SK-N-SH (cell line): ENCODE results near the gene HIPK1. TPM values are rescaled to one million over a fixed set of nuclear protein-coding genes. Genes with fewer than 3 reads are reported as not detected.

ENCODE experiments used
- CTCF ChIA-PET: fragments of 300-600, 350-600 bp; formaldehyde crosslinking; extraction: SDS; loops from one replicate; lab custom pipeline; 2021; lab: Yijun Ruan, JAX
- POLR2A ChIA-PET: fragments of 350-600 bp; sonication (Branson Sonifier 250); formaldehyde crosslinking; extraction: SDS; loops from one replicate; lab custom pipeline; 2020; ENCODE audit warnings: antibody characterized with exemption, inconsistent platforms; lab: Yijun Ruan, JAX
- DNase-seq: peaks from one replicate; pipeline ENCODE4 v3.0.0; 2012
- H2AFZ ChIP-seq: fragments of 200-600 bp; sonication (generic); 2 replicates; pipeline ENCODE4 v1.8.1; 2016; ENCODE audit warnings: antibody characterized with exemption, mild to moderate bottlenecking, low read depth
- H3F3A ChIP-seq: fragments of 200-600 bp; sonication (generic); replicated peaks from 2 replicates; pipeline ENCODE3; 2016; ENCODE audit warnings: antibody characterized with exemption, mild to moderate bottlenecking; ENCODE audit not compliant: insufficient read depth
- H3K27ac ChIP-seq, 2 experiments: fragments of 200-500 bp in 1 of 2; fragments of 200-600 bp in 1 of 2; sonication (Bioruptor generic) in 1 of 2; sonication (generic), shearing (Covaris generic) in 1 of 2; 2 replicates each; pipeline versions ENCODE4 v1.5.1 to v1.6.1; 2014 to 2016; ENCODE audit warnings: low read depth in 2 of 2, inconsistent platforms in 1 of 2, low read length in 1 of 2, mild to moderate bottlenecking in 1 of 2, mixed read lengths in 1 of 2
- H3K27me3 ChIP-seq: fragments of 200-600 bp; sonication (generic), shearing (Covaris generic); 2 replicates; pipeline ENCODE4 v1.6.1; 2016; ENCODE audit warnings: mixed run types; ENCODE audit not compliant: insufficient read depth
- H3K36me3 ChIP-seq, 2 experiments: fragments of 200-500 bp in 1 of 2; fragments of 200-600 bp in 1 of 2; sonication (Bioruptor generic) in 1 of 2; sonication (generic) in 1 of 2; replicated peaks in 1 of 2; 2 replicates each; pipeline versions ENCODE3 to v1.5.1; 2014 to 2016; ENCODE audit warnings: low read length in 1 of 2, mild to moderate bottlenecking in 1 of 2; ENCODE audit not compliant: insufficient read depth in 2 of 2, control insufficient read depth in 1 of 2
- H3K4me1 ChIP-seq, 2 experiments: fragments of 200-500 bp in 1 of 2; fragments of 200-600 bp in 1 of 2; sonication (Bioruptor generic) in 1 of 2; sonication (generic), shearing (Covaris generic) in 1 of 2; 2 replicates each; pipeline versions ENCODE4 v1.5.1 to v1.6.1; 2014 to 2016; ENCODE audit warnings: low read depth in 1 of 2, low read length in 1 of 2, mixed run types in 1 of 2; ENCODE audit not compliant: insufficient read depth in 2 of 2, control insufficient read depth in 1 of 2
- H3K4me2 ChIP-seq: fragments of 200-600 bp; sonication (generic), shearing (Covaris generic); 2 replicates; pipeline ENCODE4 v1.6.1; 2017; ENCODE audit warnings: mixed run types
- H3K4me3 ChIP-seq, 2 experiments: fragments of 200-500 bp in 1 of 2; fragments of 200-600 bp in 1 of 2; sonication (Bioruptor generic) in 1 of 2; sonication (generic), shearing (Covaris generic) in 1 of 2; 2 replicates each; pipeline versions ENCODE4 v1.5.1 to v1.8.1; 2014 to 2016; ENCODE audit warnings: low read depth in 2 of 2, inconsistent platforms in 1 of 2, low read length in 1 of 2, mild to moderate bottlenecking in 1 of 2, mixed read lengths in 1 of 2, moderate library complexity in 1 of 2
- H3K79me2 ChIP-seq: fragments of 200-600 bp; sonication (generic); 2 replicates; pipeline ENCODE4 v1.8.1; 2017; ENCODE audit warnings: mild to moderate bottlenecking; ENCODE audit not compliant: insufficient read depth
- H3K9ac ChIP-seq: fragments of 200-600 bp; sonication (generic); 2 replicates; pipeline ENCODE4 v1.6.1; 2017; ENCODE audit warnings: mixed run types
- H3K9me2 ChIP-seq: fragments of 200-600 bp; sonication (generic); 2 replicates; pipeline ENCODE4 v1.6.1; 2017; ENCODE audit warnings: mixed run types
- H3K9me3 ChIP-seq: fragments of 200-600 bp; sonication (generic); 2 replicates; pipeline ENCODE4 v1.6.1; 2017; ENCODE audit warnings: mixed run types, mild to moderate bottlenecking, moderate library complexity
- H4K20me1 ChIP-seq: fragments of 200-600 bp; sonication (generic); 2 replicates; pipeline ENCODE4 v1.6.1; 2017; ENCODE audit warnings: mild to moderate bottlenecking, mixed run types; ENCODE audit not compliant: insufficient read depth
- EZH2phosphoT487 ChIP-seq: fragments of 200-600 bp; sonication (generic); IDR thresholded peaks from 2 replicates; pipeline ENCODE4 v1.6.1; 2017; ENCODE audit warnings: low read depth, mixed run types, mild to moderate bottlenecking, antibody characterized with exemption, moderate library complexity, borderline replicate concordance
- FOSL2 ChIP-seq: IDR thresholded peaks from 2 replicates; pipeline ENCODE4 v1.4.0; 2012; ENCODE audit warnings: low read depth, mild to moderate bottlenecking, moderate library complexity, borderline replicate concordance
- FOXJ3 ChIP-seq: sonication (generic); formaldehyde crosslinking; IDR thresholded peaks from 2 replicates; pipeline ENCODE4 v1.5.1; 2020; ENCODE audit warnings: mild to moderate bottlenecking, missing genetic modification reagents
- FOXM1 ChIP-seq: IDR thresholded peaks from 2 replicates; pipeline ENCODE4 v1.4.0; 2012; ENCODE audit warnings: low read depth, mild to moderate bottlenecking
- IRF3 ChIP-seq: fragments of 150-350 bp; IDR thresholded peaks from 2 replicates; pipeline ENCODE4 v1.6.1; 2016; ENCODE audit warnings: mild to moderate bottlenecking, low read depth, low read length
- MAX ChIP-seq: IDR thresholded peaks from 2 replicates; pipeline ENCODE4 v1.4.0; 2012; ENCODE audit warnings: low read depth
- MEF2A ChIP-seq: IDR thresholded peaks from 2 replicates; pipeline ENCODE4 v1.4.0; 2012; ENCODE audit warnings: low read depth, borderline replicate concordance
- POLR2AphosphoS5 ChIP-seq: IDR thresholded peaks from 2 replicates; pipeline ENCODE4 v1.6.1; 2012; ENCODE audit warnings: low read depth, low read length
- RAD21 ChIP-seq: IDR thresholded peaks from 2 replicates; pipeline ENCODE4 v1.6.1; 2012; ENCODE audit warnings: mild to moderate bottlenecking, low read length
- RCOR1 ChIP-seq: fragments of 150-350 bp; IDR thresholded peaks from 2 replicates; pipeline ENCODE4 v1.6.1; 2017; ENCODE audit warnings: antibody characterized with exemption, low read length
- RFX5 ChIP-seq: IDR thresholded peaks from 2 replicates; pipeline ENCODE4 v1.6.1; 2012; ENCODE audit warnings: mild to moderate bottlenecking, improper control_type of control experiment, low read length
- RXRA ChIP-seq: IDR thresholded peaks from 2 replicates; pipeline ENCODE4 v1.4.0; 2012; ENCODE audit warnings: low read depth, mild to moderate bottlenecking, borderline replicate concordance
- TAF1 ChIP-seq: IDR thresholded peaks from 2 replicates; pipeline ENCODE4 v1.6.1; 2012; ENCODE audit warnings: low read depth, mild to moderate bottlenecking, low read length, moderate library complexity, borderline replicate concordance
- USF2 ChIP-seq: fragments of 150-350 bp; IDR thresholded peaks from 2 replicates; pipeline ENCODE4 v1.6.1; 2017; ENCODE audit warnings: antibody characterized with exemption, low read length, low read depth, borderline replicate concordance
- ZBTB33 ChIP-seq: IDR thresholded peaks from 2 replicates; pipeline ENCODE4 v1.4.0; 2012; ENCODE audit warnings: low read depth, borderline replicate concordance
- WGBS: methylation state at CpG from one replicate; pipeline ENCODE4 v1.1.6; 2017; ENCODE audit warnings: low lambda C conversion rate; 5-methylcytosine and 5-hydroxymethylcytosine counted together
- polyA plus RNA-seq, 3 experiments: library from polyadenylated mRNA; depleted of rRNA; stranded (reverse); fragments of >200 nt; gene quantifications; 2 replicates each; pipeline ENCODE4 v1.2.3, GENCODE V29; 2012
- TF ChIP-seq, protein P1 (sequence below): fragments of 200-600 bp; sonication (generic); IDR thresholded peaks from 2 replicates; pipeline ENCODE4 v1.6.1; 2017; ENCODE audit warnings: antibody characterized with exemption, mild to moderate bottlenecking, moderate library complexity
- TF ChIP-seq, protein P2 (sequence below): IDR thresholded peaks from 2 replicates; pipeline ENCODE4; 2012
- TF ChIP-seq, protein P3 (sequence below): IDR thresholded peaks from 2 replicates; pipeline ENCODE4 v1.4.0; 2012; ENCODE audit warnings: low read depth, borderline replicate concordance

HIPK1 gene
- polyA plus RNA-seq, 1 of the 3 experiments (the other 2 are of a cell fraction), result 7.1 TPM

GRCh38 chr1:114002492-114003239 is 73.5 kb downstream of the HIPK1 start:
- no peaks in the 10 kb centered on the region for H3K9me2 ChIP-seq
- no peak overlapping the region for H3K4me3 ChIP-seq
- H3F3A ChIP-seq, result no peaks in the 10 kb centered on the region
- H3K27ac ChIP-seq, result no peak overlapping the region
- no peaks in the 10 kb centered on the region; the same call in 1 of the 2 replicates for H3K27me3 ChIP-seq
- H4K20me1 ChIP-seq, result no peaks in the 10 kb centered on the region
- no peak overlapping the region for H3K9ac ChIP-seq
- DNase-seq, result no peak
- H3K79me2 ChIP-seq, result no peaks in the 10 kb centered on the region
- peaks cover 0 to 2% of the 10 kb centered on the region in 2 experiments; a peak in 1 of 4 replicates for H3K4me1 ChIP-seq
- no peak for TF ChIP-seq RFX5
- TF ChIP-seq USF2, result no peak
- TF ChIP-seq FOSL2, result no peak
- TF ChIP-seq, protein P1, sequence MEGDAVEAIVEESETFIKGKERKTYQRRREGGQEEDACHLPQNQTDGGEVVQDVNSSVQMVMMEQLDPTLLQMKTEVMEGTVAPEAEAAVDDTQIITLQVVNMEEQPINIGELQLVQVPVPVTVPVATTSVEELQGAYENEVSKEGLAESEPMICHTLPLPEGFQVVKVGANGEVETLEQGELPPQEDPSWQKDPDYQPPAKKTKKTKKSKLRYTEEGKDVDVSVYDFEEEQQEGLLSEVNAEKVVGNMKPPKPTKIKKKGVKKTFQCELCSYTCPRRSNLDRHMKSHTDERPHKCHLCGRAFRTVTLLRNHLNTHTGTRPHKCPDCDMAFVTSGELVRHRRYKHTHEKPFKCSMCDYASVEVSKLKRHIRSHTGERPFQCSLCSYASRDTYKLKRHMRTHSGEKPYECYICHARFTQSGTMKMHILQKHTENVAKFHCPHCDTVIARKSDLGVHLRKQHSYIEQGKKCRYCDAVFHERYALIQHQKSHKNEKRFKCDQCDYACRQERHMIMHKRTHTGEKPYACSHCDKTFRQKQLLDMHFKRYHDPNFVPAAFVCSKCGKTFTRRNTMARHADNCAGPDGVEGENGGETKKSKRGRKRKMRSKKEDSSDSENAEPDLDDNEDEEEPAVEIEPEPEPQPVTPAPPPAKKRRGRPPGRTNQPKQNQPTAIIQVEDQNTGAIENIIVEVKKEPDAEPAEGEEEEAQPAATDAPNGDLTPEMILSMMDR, result no peak
- no peak for TF ChIP-seq POLR2AphosphoS5
- CTCF ChIA-PET, result interaction anchor here (0.9 to 1.2 kb wide), 3 partner anchors 23 to 280 kb away, joined by 3 read pairs; partner anchors contain the start of gene OLFML3
- no peaks in the 10 kb centered on the region for H3K9me3 ChIP-seq
- 54% methylated on average over 8 of the region's 15 CpGs for WGBS
- H2AFZ ChIP-seq, result no peak overlapping the region
- no peak overlapping the region for H3K4me2 ChIP-seq
- no peaks in the 10 kb centered on the region for H3K36me3 ChIP-seq
- POLR2A ChIA-PET, result no interaction called here

GRCh38 chr1:114003431-114003830 is 74.3 kb downstream of the HIPK1 start:
- H3K9me3 ChIP-seq, result no peaks in the 10 kb centered on the region
- H3K4me3 ChIP-seq, result no peak overlapping the region
- no peak overlapping the region for H3K4me2 ChIP-seq
- 66% methylated on average over 5 of the region's 5 CpGs for WGBS
- H3K9me2 ChIP-seq, result no peaks in the 10 kb centered on the region
- no peak overlapping the region for H3K27ac ChIP-seq
- H3K27me3 ChIP-seq, result no peaks in the 10 kb centered on the region; the same call in 1 of the 2 replicates
- ChIA-PET CTCF (interaction anchor here (0.9 to 1.2 kb wide), 3 partner anchors 24 to 279 kb away, joined by 3 read pairs; partner anchors contain the start of gene OLFML3), POLR2A (no interaction called here)
- H3K4me1 ChIP-seq, result peaks cover 0 to 2% of the 10 kb centered on the region in 2 experiments; a peak in 1 of 4 replicates
- no peak for DNase-seq
- no peaks in the 10 kb centered on the region for H3K36me3 ChIP-seq
- H3F3A ChIP-seq, result no peaks in the 10 kb centered on the region
- no peaks in the 10 kb centered on the region for H3K79me2 ChIP-seq
- no peak overlapping the region for H2AFZ ChIP-seq
- no peaks in the 10 kb centered on the region for H4K20me1 ChIP-seq
- no peak overlapping the region for H3K9ac ChIP-seq
- TF ChIP-seq RXRA (no peak), IRF3 (no peak), FOXM1 (no peak), RCOR1 (no peak), POLR2AphosphoS5 (no peak), TAF1 (no peak), EZH2phosphoT487 (no peak), ZBTB33 (no peak), RAD21 (no peak), MEF2A (no peak), FOXJ3 (CRISPR knock-in tag) (no peak), MAX (no peak)
- TF ChIP-seq, protein P2, sequence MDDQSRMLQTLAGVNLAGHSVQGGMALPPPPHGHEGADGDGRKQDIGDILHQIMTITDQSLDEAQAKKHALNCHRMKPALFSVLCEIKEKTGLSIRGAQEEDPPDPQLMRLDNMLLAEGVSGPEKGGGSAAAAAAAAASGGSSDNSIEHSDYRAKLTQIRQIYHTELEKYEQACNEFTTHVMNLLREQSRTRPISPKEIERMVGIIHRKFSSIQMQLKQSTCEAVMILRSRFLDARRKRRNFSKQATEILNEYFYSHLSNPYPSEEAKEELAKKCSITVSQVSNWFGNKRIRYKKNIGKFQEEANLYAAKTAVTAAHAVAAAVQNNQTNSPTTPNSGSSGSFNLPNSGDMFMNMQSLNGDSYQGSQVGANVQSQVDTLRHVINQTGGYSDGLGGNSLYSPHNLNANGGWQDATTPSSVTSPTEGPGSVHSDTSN, result no peak
- TF ChIP-seq, protein P3, sequence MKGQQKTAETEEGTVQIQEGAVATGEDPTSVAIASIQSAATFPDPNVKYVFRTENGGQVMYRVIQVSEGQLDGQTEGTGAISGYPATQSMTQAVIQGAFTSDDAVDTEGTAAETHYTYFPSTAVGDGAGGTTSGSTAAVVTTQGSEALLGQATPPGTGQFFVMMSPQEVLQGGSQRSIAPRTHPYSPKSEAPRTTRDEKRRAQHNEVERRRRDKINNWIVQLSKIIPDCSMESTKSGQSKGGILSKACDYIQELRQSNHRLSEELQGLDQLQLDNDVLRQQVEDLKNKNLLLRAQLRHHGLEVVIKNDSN, result no peak
